K562 (cell line): ENCODE data around the gene CERS6. TPM values are rescaled to one million over a fixed set of nuclear protein-coding genes. Genes with fewer than 3 reads are reported as not detected.

Experiments used
- ATAC-seq: fragments of 200-7000 bp; cut with Tn5 transposase; 3 replicates; pipeline ENCODE4 v1.9.1; 2020; ENCODE audit warnings: moderate library complexity
- BruUV-seq: library from RNA; stranded (reverse); fragments of 400-500 nt; replicated peaks from 2 replicates; lab custom pipeline; 2021; lab: Mats Ljungman, UMichigan
- CTCF ChIA-PET: fragments of 300-600 bp; formaldehyde crosslinking; extraction: SDS; loops from one replicate; lab custom pipeline; 2021; ENCODE audit warnings: low intra/inter-chr PET ratio; lab: Yijun Ruan, JAX
- POLR2A ChIA-PET: fragments of 300-600, 350-650 bp; sonication (Branson Sonifier 250); formaldehyde crosslinking; extraction: SDS; loops from one replicate; lab custom pipeline; 2021; ENCODE audit warnings: antibody characterized with exemption, inconsistent platforms; lab: Yijun Ruan, JAX
- DNase-seq, 4 experiments: peaks; one replicate each; pipeline versions ENCODE4 v3.0.0 to v3.0.0-alpha.2; 2011 to 2018; ENCODE audit warnings: low spot score in 3 of 4, mixed read lengths in 3 of 4; ENCODE audit errors: extremely low read depth in 1 of 4
- FAIRE-seq: peaks from 2 replicates; lab custom pipeline; 2011; peaks lifted over from hg19 to GRCh38; lab: Jason Lieb, UNC
- H2AFZ ChIP-seq: 2 replicates; pipeline ENCODE4 v1.6.0; 2011; ENCODE audit warnings: low read depth, low read length, control low read depth, inconsistent platforms
- H3K27ac ChIP-seq: fragments of 200-600 bp; 3 replicates; pipeline ENCODE4 v1.8.0; 2011; ENCODE audit warnings: low read depth, mild to moderate bottlenecking, control low read depth, inconsistent platforms, low read length, moderate library complexity, mixed read lengths; ENCODE audit errors: extremely low read depth
- H3K27me3 ChIP-seq, 2 experiments: fragments of 300-600 bp in 1 of 2; 2 replicates in 1 of 2; 3 replicates in 1 of 2; pipeline versions ENCODE4 v1.6.0 to v1.8.0; 2011; ENCODE audit warnings: inconsistent platforms in 2 of 2, low read length in 2 of 2, mild to moderate bottlenecking in 1 of 2, mixed read lengths in 1 of 2, moderate library complexity in 1 of 2; ENCODE audit not compliant: control insufficient read depth in 2 of 2, insufficient read depth in 2 of 2
- H3K36me3 ChIP-seq: fragments of 300-600 bp; 3 replicates; pipeline ENCODE4 v1.8.0; 2011; ENCODE audit warnings: mild to moderate bottlenecking, low read length, inconsistent platforms; ENCODE audit not compliant: control insufficient read depth, insufficient read depth
- H3K4me1 ChIP-seq, 2 experiments: fragments of 200-600 bp in 1 of 2; replicated peaks in 1 of 2; 2 replicates in 1 of 2; 3 replicates in 1 of 2; pipeline versions ENCODE4 v1.5.1 to v1.8.0; 2011; ENCODE audit warnings: inconsistent platforms in 2 of 2, low read length in 2 of 2, mild to moderate bottlenecking in 1 of 2, mixed read lengths in 1 of 2, moderate library complexity in 1 of 2; ENCODE audit not compliant: control insufficient read depth in 2 of 2, insufficient read depth in 2 of 2
- H3K4me2 ChIP-seq: 2 replicates; pipeline ENCODE4 v1.6.1; 2011; ENCODE audit warnings: low read length, control low read depth, inconsistent platforms, mixed read lengths; ENCODE audit not compliant: insufficient read depth
- H3K4me3 ChIP-seq: fragments of 200-600 bp; sonication (generic), shearing (Covaris generic); 2 replicates; pipeline ENCODE4 v1.5.1; 2016; ENCODE audit warnings: control low read depth, inconsistent platforms
- H3K79me2 ChIP-seq: fragments of 200-600 bp; 3 replicates; pipeline ENCODE4 v1.8.0; 2011; ENCODE audit warnings: low read length, inconsistent platforms; ENCODE audit not compliant: control insufficient read depth, insufficient read depth
- H3K9ac ChIP-seq, 2 experiments: 2 replicates each; pipeline versions ENCODE4 v1.6.0 to v1.6.1; 2011; ENCODE audit warnings: low read depth in 2 of 2, low read length in 2 of 2, control low read depth in 1 of 2, inconsistent platforms in 1 of 2, mild to moderate bottlenecking in 1 of 2, mixed read lengths in 1 of 2; ENCODE audit not compliant: insufficient read depth in 1 of 2
- H3K9me1 ChIP-seq: one replicate; pipeline ENCODE4 v1.6.0; 2011; ENCODE audit warnings: inconsistent platforms, mild to moderate bottlenecking, low read length, moderate library complexity; ENCODE audit not compliant: control insufficient read depth, insufficient read depth
- H3K9me3 ChIP-seq: replicated peaks from 2 replicates; pipeline ENCODE4 v1.5.1; 2011; ENCODE audit warnings: low read depth, low read length, inconsistent platforms; ENCODE audit not compliant: control insufficient read depth, insufficient read depth
- H4K20me1 ChIP-seq: replicated peaks from 2 replicates; pipeline ENCODE4 v1.6.1; 2011; ENCODE audit warnings: low read length, inconsistent platforms, mixed read lengths; ENCODE audit not compliant: control insufficient read depth, insufficient read depth
- GABPA ChIP-seq: fragments of 200-800 bp; sonication (Bioruptor generic); conservative IDR thresholded peaks from 2 replicates; pipeline ENCODE4 v1.6.1; 2016; ENCODE audit warnings: low read depth, missing genetic modification characterization, missing compliant biosample characterization
- PCBP2 ChIP-seq: fragments of 200-400 bp; formaldehyde crosslinking; IDR thresholded peaks from 2 replicates; pipeline ENCODE4 v1.6.1; 2018; ENCODE audit warnings: low read length, low read depth, mild to moderate bottlenecking, moderate library complexity; ENCODE audit not compliant: poor library complexity, severe bottlenecking
- ZBTB7A ChIP-seq: IDR thresholded peaks from 2 replicates; pipeline ENCODE4 v1.6.1; 2011; ENCODE audit warnings: low read depth, mild to moderate bottlenecking, low read length, moderate library complexity, borderline replicate concordance; ENCODE audit not compliant: control insufficient read depth
- WGBS: fragments of 100-300 bp; shearing (Covaris generic); methylation state at CpG from one replicate; pipeline ENCODE4 v1.1.6; 2016; ENCODE audit warnings: low coverage, mixed read lengths; ENCODE audit not compliant: insufficient coverage; ENCODE audit errors: missing lambda C conversion rate; 5-methylcytosine and 5-hydroxymethylcytosine counted together
- in situ Hi-C: fragments of 300-500 bp; cut with MboI; formaldehyde crosslinking; loops from 4 replicates; pipeline ENCODE4 v1.15.0; 2018; ENCODE audit warnings: inconsistent platforms, mixed read lengths
- intact Hi-C: fragments of 100-400 bp; cut with micrococcal nuclease; formaldehyde crosslinking; loops from 2 replicates; pipeline ENCODE4 v1.14.2; 2022
- polyA plus RNA-seq, 8 experiments: library from polyadenylated mRNA; depleted of rRNA in 4 of 8; stranded (reverse) in 5 of 8; unstranded in 3 of 8; fragments of >200 nt; fragmentation: Nextera tagmentation in 2 of 8; fragmentation: Illumina TruSeq in 1 of 8; extraction: Ambion mirVana in 2 of 8; extraction: Trizol in 1 of 8; gene quantifications; 2 replicates each; pipeline versions ENCODE4 v1.2.1 to v1.2.3, GENCODE V29; 2011 to 2014; ENCODE audit warnings: inconsistent platforms in 1 of 8, missing spikeins in 1 of 8
- total RNA-seq, 7 experiments: library from RNA; depleted of rRNA in 6 of 7; stranded (reverse); fragments of >200 nt in 6 of 7; fragmentation: Illumina TruSeq in 2 of 7; extraction: Trizol in 2 of 7; gene quantifications; 2 replicates each; pipeline versions ENCODE4 v1.2.1 to v1.2.3, GENCODE V29; 2011 to 2021; ENCODE audit warnings: low replicate concordance in 1 of 7
- TF ChIP-seq, protein P1 (sequence below): fragments of 250-450 bp; sonication (Bioruptor Pico); IDR thresholded peaks from 2 replicates; pipeline ENCODE4 v1.5.0; 2021

The CERS6 gene
- total and polyA plus RNA-seq, 9 of the 15 experiments (the other 6 are each of a cell fraction or from before 2014, with no cell fraction given): 1.6 to 13.6 (median 11.4) TPM

DNA sequence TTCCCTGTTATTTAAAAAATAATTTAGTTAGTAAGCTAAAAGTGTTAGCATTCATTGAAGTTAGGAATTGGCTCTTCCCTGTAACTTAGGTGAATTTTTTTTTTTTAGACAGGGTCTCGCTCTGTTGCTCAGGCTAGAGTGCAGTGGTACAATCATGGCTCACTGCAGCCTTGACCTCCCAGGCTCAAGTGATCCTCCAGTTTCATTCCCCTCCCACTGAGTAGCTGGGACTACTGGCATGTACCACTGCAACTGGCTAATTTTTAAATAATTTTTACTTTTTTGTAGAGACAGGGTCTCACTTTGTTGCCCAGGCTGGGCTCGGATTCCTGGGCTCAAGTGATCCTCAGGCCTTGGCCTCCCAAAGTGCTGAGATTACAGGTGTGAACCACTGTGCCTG, 66.4 kb downstream of the CERS6 start:
- intact Hi-C loops: no loop called here
- no peak overlapping the region for H3K4me2 ChIP-seq
- ATAC-seq (no peak), DNase-seq (no peak), FAIRE-seq (no peak)
- no peaks in the 10 kb centered on the region for H3K9me3 ChIP-seq
- H3K27me3 ChIP-seq: no peaks in the 10 kb centered on the region
- peaks cover 17% of the 10 kb centered on the region; the same call in 2 of the 3 replicates for H3K79me2 ChIP-seq
- H3K9me1 ChIP-seq: peaks cover 5% of the 10 kb centered on the region
- peaks cover 0 to 20% of the 10 kb centered on the region in 2 experiments; a peak in 4 of 5 replicates for H3K4me1 ChIP-seq
- 66% methylated on average over 2 of the region's 2 CpGs for WGBS
- no peak overlapping the region for H3K9ac ChIP-seq
- ChIA-PET CTCF (no interaction called here), POLR2A (interaction anchor here (0.6 kb wide), 1 partner anchor 576 kb away, joined by 3 read pairs; no protein-coding TSS in a partner anchor)
- H3K36me3 ChIP-seq: no peaks in the 10 kb centered on the region
- BruUV-seq: no TSS peak
- no peak overlapping the region for H3K27ac ChIP-seq
- TF ChIP-seq, protein P1, sequence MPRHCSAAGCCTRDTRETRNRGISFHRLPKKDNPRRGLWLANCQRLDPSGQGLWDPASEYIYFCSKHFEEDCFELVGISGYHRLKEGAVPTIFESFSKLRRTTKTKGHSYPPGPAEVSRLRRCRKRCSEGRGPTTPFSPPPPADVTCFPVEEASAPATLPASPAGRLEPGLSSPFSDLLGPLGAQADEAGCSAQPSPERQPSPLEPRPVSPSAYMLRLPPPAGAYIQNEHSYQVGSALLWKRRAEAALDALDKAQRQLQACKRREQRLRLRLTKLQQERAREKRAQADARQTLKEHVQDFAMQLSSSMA (CRISPR knock-in tag): no peak
- no peak overlapping the region for H2AFZ ChIP-seq
- no peak overlapping the region for H3K4me3 ChIP-seq
- H4K20me1 ChIP-seq: peaks cover 4% of the 10 kb centered on the region; the same call in 1 of the 2 replicates
- in situ Hi-C loops: no loop called here

DNA sequence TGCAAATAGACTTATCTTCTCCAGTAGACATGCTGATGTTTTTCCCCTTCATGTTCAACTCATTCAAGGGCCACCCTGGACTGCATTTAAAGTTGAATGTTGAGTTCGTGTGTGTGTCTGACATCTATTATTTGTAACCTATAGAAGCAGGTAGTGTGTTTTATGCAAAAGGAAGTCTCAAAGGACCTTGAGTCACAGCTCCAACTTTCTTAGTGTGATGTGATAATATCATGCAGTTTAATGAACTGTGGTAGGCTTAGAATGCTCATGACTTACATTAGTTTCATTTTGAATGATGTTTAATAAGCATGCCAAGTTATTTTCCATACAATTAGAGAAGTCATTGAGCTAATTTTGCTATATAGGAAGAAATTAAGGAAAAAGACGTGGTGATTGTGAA, 67.9 kb downstream of the CERS6 start:
- H3K4me2 ChIP-seq: no peak overlapping the region
- in situ Hi-C loops: no loop called here

More for the DNA sequence above, 67.9 kb downstream of the CERS6 start:
- no peak for TF ChIP-seq PCBP2
- TF ChIP-seq ZBTB7A: no peak
- no peak for TF ChIP-seq GABPA (tag)
- WGBS: 11% methylated on average over 2 of the region's 2 CpGs
- Histone ChIP-seq H2AFZ (no peak overlapping the region), H3K9me3 (no peaks in the 10 kb centered on the region), H3K4me1 (peaks cover 0 to 19% of the 10 kb centered on the region in 2 experiments; a peak in 4 of 5 replicates), H3K9me1 (no peaks in the 10 kb centered on the region), H3K4me3 (no peak overlapping the region), H4K20me1 (no peaks in the 10 kb centered on the region), H3K27ac (no peak overlapping the region), H3K36me3 (no peaks in the 10 kb centered on the region), H3K27me3 (no peaks in the 10 kb centered on the region), H3K9ac (no peak overlapping the region), H3K79me2 (peaks cover 17% of the 10 kb centered on the region; the same call in 2 of the 3 replicates)
- FAIRE-seq (no peak), ATAC-seq (no peak), DNase-seq (no peak)
- no TSS peak for BruUV-seq
- intact Hi-C loops: no loop called here
- ChIA-PET POLR2A (interaction anchor here (0.6 to 1.3 kb wide), 4 partner anchors 9 to 412 kb away, joined by 3 to 6 read pairs (median 3); no protein-coding TSS in a partner anchor), CTCF (no interaction called here)
